H9 (cell line): Measurements from ENCODE around the gene DCUN1D4. TPM values are rescaled to one million over a fixed set of nuclear protein-coding genes. Genes with fewer than 3 reads are reported as not detected.

Source experiments
- DNase-seq: peaks from one replicate; pipeline ENCODE4 v3.0.0-alpha.2; 2017
- H2AFZ ChIP-seq: one replicate; pipeline ENCODE4 v1.6.1; 2013; ENCODE audit warnings: mild to moderate bottlenecking, low read length, control low read depth, moderate library complexity
- H2AK5ac ChIP-seq: 2 replicates; pipeline ENCODE4 v1.6.1; 2013; ENCODE audit warnings: low read length, control low read depth, mixed read lengths; ENCODE audit not compliant: insufficient read length
- H2BK120ac ChIP-seq: one replicate; pipeline ENCODE4 v1.6.1; 2013; ENCODE audit warnings: low read depth, mild to moderate bottlenecking, low read length, control low read depth, inconsistent platforms; ENCODE audit not compliant: poor library complexity, severe bottlenecking
- H2BK12ac ChIP-seq: 2 replicates; pipeline ENCODE4 v1.6.1; 2013; ENCODE audit warnings: low read length, control low read depth, mixed read lengths, low read depth; ENCODE audit not compliant: insufficient read length
- H2BK15ac ChIP-seq: 2 replicates; pipeline ENCODE4 v1.6.1; 2013; ENCODE audit warnings: low read depth, low read length, control low read depth
- H2BK20ac ChIP-seq: one replicate; pipeline ENCODE4 v1.6.1; 2013; ENCODE audit warnings: low read depth, mild to moderate bottlenecking, low read length, control low read depth, inconsistent platforms; ENCODE audit not compliant: poor library complexity, severe bottlenecking
- H2BK5ac ChIP-seq: 2 replicates; pipeline ENCODE4 v1.6.1; 2013; ENCODE audit warnings: low read length, control low read depth, mixed read lengths; ENCODE audit not compliant: insufficient read length
- H3K14ac ChIP-seq: 2 replicates; pipeline ENCODE4 v1.6.1; 2013; ENCODE audit warnings: low read length, control low read depth; ENCODE audit not compliant: insufficient read depth
- H3K18ac ChIP-seq: 2 replicates; pipeline ENCODE4 v1.6.1; 2013; ENCODE audit warnings: low read depth, mild to moderate bottlenecking, mixed read lengths, low read length, control low read depth; ENCODE audit not compliant: insufficient read length
- H3K23ac ChIP-seq: 2 replicates; pipeline ENCODE4 v1.6.1; 2013; ENCODE audit warnings: low read length, control low read depth, mixed read lengths, low read depth; ENCODE audit not compliant: insufficient read length
- H3K23me2 ChIP-seq: 2 replicates; pipeline ENCODE4 v1.6.1; 2013; ENCODE audit warnings: low read depth, mild to moderate bottlenecking, mixed read lengths, low read length, control low read depth; ENCODE audit not compliant: insufficient read length, poor library complexity, severe bottlenecking
- H3K27ac ChIP-seq: 2 replicates; pipeline ENCODE4 v1.5.1; 2013; ENCODE audit warnings: low read length, control low read depth, mixed read lengths, low read depth; ENCODE audit not compliant: insufficient read length
- H3K27me3 ChIP-seq: 2 replicates; pipeline ENCODE4 v1.6.1; 2013; ENCODE audit warnings: low read length, control low read depth, inconsistent platforms; ENCODE audit not compliant: insufficient read depth
- H3K4ac ChIP-seq: 2 replicates; pipeline ENCODE4 v1.6.1; 2013; ENCODE audit warnings: low read depth, mild to moderate bottlenecking, control low read depth, inconsistent platforms, low read length, moderate library complexity
- H3K4me1 ChIP-seq: 2 replicates; pipeline ENCODE4 v1.6.1; 2013; ENCODE audit warnings: low read length, control low read depth, inconsistent platforms; ENCODE audit not compliant: insufficient read depth
- H3K4me2 ChIP-seq: 2 replicates; pipeline ENCODE4 v1.6.1; 2013; ENCODE audit warnings: low read length, control low read depth, mixed read lengths; ENCODE audit not compliant: insufficient read length, insufficient read depth
- H3K56ac ChIP-seq: 2 replicates; pipeline ENCODE4 v1.6.1; 2013; ENCODE audit warnings: low read depth, mild to moderate bottlenecking, mixed read lengths, low read length, control low read depth; ENCODE audit not compliant: insufficient read length
- H3K79me1 ChIP-seq: 2 replicates; pipeline ENCODE4 v1.6.1; 2013; ENCODE audit warnings: low read depth, mild to moderate bottlenecking, moderate library complexity, low read length, control low read depth, inconsistent platforms; ENCODE audit not compliant: insufficient read depth, poor library complexity, severe bottlenecking
- H3K79me2 ChIP-seq: 2 replicates; pipeline ENCODE4 v1.6.1; 2013; ENCODE audit warnings: low read length, control low read depth, inconsistent platforms; ENCODE audit not compliant: insufficient read depth
- H3K9ac ChIP-seq: 2 replicates; pipeline ENCODE4 v1.6.1; 2013; ENCODE audit warnings: low read length, control low read depth, mixed read lengths; ENCODE audit not compliant: insufficient read length; ENCODE audit errors: extremely low read depth
- H3K9me3 ChIP-seq: one replicate; pipeline ENCODE4 v1.6.1; 2013; ENCODE audit warnings: low read depth, low read length, inconsistent platforms; ENCODE audit not compliant: control insufficient read depth
- H3T11ph ChIP-seq: one replicate; pipeline ENCODE4 v1.6.1; 2013; ENCODE audit warnings: mild to moderate bottlenecking, low read length, control low read depth, inconsistent platforms
- H4K20me1 ChIP-seq: one replicate; pipeline ENCODE4 v1.6.1; 2013; ENCODE audit not compliant: control insufficient read depth, insufficient read length, insufficient read depth
- H4K5ac ChIP-seq: 2 replicates; pipeline ENCODE4 v1.6.1; 2013; ENCODE audit warnings: low read depth, mild to moderate bottlenecking, mixed read lengths, low read length, control low read depth; ENCODE audit not compliant: insufficient read length
- H4K8ac ChIP-seq: replicated peaks from 2 replicates; pipeline ENCODE4 v1.6.1; 2013; ENCODE audit warnings: low read length, control low read depth, mixed read lengths, low read depth; ENCODE audit not compliant: insufficient read length
- H4K91ac ChIP-seq: 2 replicates; pipeline ENCODE4 v1.6.1; 2013; ENCODE audit warnings: low read depth, mild to moderate bottlenecking, moderate library complexity, mixed read lengths, low read length, control low read depth; ENCODE audit not compliant: insufficient read length
- H3K27ac Mint-ChIP-seq, 3 experiments: 2 replicates in 2 of 3; 3 replicates in 1 of 3; pipeline ENCODE4 v1.8.0; 2020 to 2021; ENCODE audit warnings: mixed read lengths in 3 of 3, mild to moderate bottlenecking in 1 of 3, moderate library complexity in 1 of 3
- H3K27me3 Mint-ChIP-seq: 2 replicates; pipeline ENCODE4 v1.8.0; 2021; ENCODE audit warnings: low read depth, mild to moderate bottlenecking, moderate library complexity, mixed read lengths
- H3K36me3 Mint-ChIP-seq, 3 experiments: 2 replicates in 2 of 3; 3 replicates in 1 of 3; pipeline ENCODE4 v1.8.0; 2020 to 2021; ENCODE audit warnings: low read depth in 3 of 3, mixed read lengths in 3 of 3; ENCODE audit not compliant: insufficient read depth in 1 of 3
- H3K4me1 Mint-ChIP-seq, 2 experiments: 2 replicates each; pipeline ENCODE4 v1.8.0; 2020; ENCODE audit warnings: mixed read lengths in 2 of 2
- H3K4me3 Mint-ChIP-seq, 2 experiments: 2 replicates in 1 of 2; 3 replicates in 1 of 2; pipeline ENCODE4 v1.8.0; 2020 to 2021; ENCODE audit warnings: mild to moderate bottlenecking in 2 of 2, mixed read lengths in 2 of 2, moderate library complexity in 1 of 2
- H3K9me3 Mint-ChIP-seq, 2 experiments: 2 replicates in 1 of 2; 3 replicates in 1 of 2; pipeline ENCODE4 v1.8.0; 2020; ENCODE audit warnings: mild to moderate bottlenecking in 2 of 2, mixed read lengths in 2 of 2, moderate library complexity in 1 of 2
- CTCF ChIP-seq: fragments of 200-600 bp; sonication (generic); conservative IDR thresholded peaks from 3 replicates; pipeline ENCODE4 v1.8.0; 2021; ENCODE audit warnings: antibody characterized with exemption, mild to moderate bottlenecking
- WGBS: extraction: QIAGEN DNeasy Blood & Tissue Kit; methylation state at CpG from one replicate; pipeline ENCODE4 v1.1.7; 2013; ENCODE audit warnings: missing lambda C conversion rate, low lambda C conversion rate, mixed read lengths; ENCODE audit not compliant: insufficient read length; ENCODE audit errors: extremely low coverage; 5-methylcytosine and 5-hydroxymethylcytosine counted together
- total RNA-seq: library from RNA; stranded (reverse); gene quantifications from 2 replicates; pipeline ENCODE4 v1.2.1, GENCODE V29; 2021

DCUN1D4 gene
- total RNA-seq, 1 experiment from 2014 or later: 46.7 TPM

DNA sequence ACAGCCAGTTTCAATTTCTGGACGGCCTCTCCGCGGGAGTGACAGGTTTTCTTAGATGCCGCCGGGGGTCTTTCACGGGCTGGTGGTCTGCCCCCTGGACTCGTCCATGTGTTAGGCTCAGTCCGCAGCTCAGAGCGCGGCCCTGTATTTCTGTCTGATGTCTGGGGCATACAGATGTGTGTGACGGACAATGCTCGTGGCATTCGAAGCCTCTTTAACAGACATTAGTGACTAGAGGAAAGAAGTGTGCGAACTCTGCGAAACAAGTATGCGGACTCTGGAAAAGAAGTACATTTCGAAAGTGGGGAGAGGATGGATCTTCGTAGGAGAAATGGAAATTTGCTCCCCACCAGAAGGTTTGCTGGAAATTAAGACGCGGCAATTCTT, 793 bp upstream of the DCUN1D4 start:
- H3K27ac ChIP-seq: no peak overlapping the region
- no peak overlapping the region for H2BK15ac ChIP-seq

More for the DNA sequence above, 793 bp upstream of the DCUN1D4 start:
- TF ChIP-seq CTCF: no peak
- no peak overlapping the region for H3K23ac ChIP-seq
- H3K9me3 ChIP-seq: no peaks in the 10 kb centered on the region
- H3K4me1 ChIP-seq: peaks cover 3% of the 10 kb centered on the region; the same call in 1 of the 2 replicates
- no peaks in the 10 kb centered on the region for H3K79me1 ChIP-seq
- Mint-ChIP-seq H3K27me3 (peaks cover 27% of the 10 kb centered on the region), H3K36me3 (no peaks in the 10 kb centered on the region), H3K27ac (peak overlapping the region; percentile 8 to 62 (median 39); a peak in 2 of 7 replicates), H3K9me3 (peaks cover 0 to 1% of the 10 kb centered on the region in 2 experiments; a peak in 1 of 5 replicates), H3K4me3 (peak overlapping the region; percentile 85 to 86), H3K4me1 (peaks cover 8 to 26% of the 10 kb centered on the region in 2 experiments)
- no peak overlapping the region for H2AFZ ChIP-seq
- H4K8ac ChIP-seq: no peak overlapping the region
- H2BK5ac ChIP-seq: no peak overlapping the region
- H4K5ac ChIP-seq: no peak overlapping the region
- peaks cover 16% of the 10 kb centered on the region; the same call in 1 of the 2 replicates for H3K79me2 ChIP-seq
- no peak overlapping the region for H3K56ac ChIP-seq
- peak overlapping the region; percentile 73 for H3K4me2 ChIP-seq
- DNase-seq: no peak
- no peaks in the 10 kb centered on the region for H4K20me1 ChIP-seq
- H2BK12ac ChIP-seq: no peak overlapping the region
- no peak overlapping the region for H2BK120ac ChIP-seq
- H3K9ac ChIP-seq: peak overlapping the region; percentile 56
- no peaks in the 10 kb centered on the region for H3K27me3 ChIP-seq
- WGBS: no CpG with 5 or more reads among the region's 20 CpGs
- no peak overlapping the region for H3K18ac ChIP-seq
- H3T11ph ChIP-seq: no peak overlapping the region
- no peak overlapping the region for H2AK5ac ChIP-seq
- H2BK20ac ChIP-seq: no peak overlapping the region
- H3K4ac ChIP-seq: no peak overlapping the region
- no peak overlapping the region for H4K91ac ChIP-seq
- peaks cover 8% of the 10 kb centered on the region for H3K23me2 ChIP-seq
- no peak overlapping the region for H3K14ac ChIP-seq
